Osteocyte (in vitro differentiated cells): ENCODE measurements around the gene PPP6R2. TPM values are rescaled to one million over a fixed set of nuclear protein-coding genes. Genes with fewer than 3 reads are reported as not detected.

Experiments used
- DNase-seq: peaks from one replicate; pipeline ENCODE4 v3.0.0; 2021; ENCODE audit warnings: mixed read lengths; ENCODE audit not compliant: unreplicated experiment; ENCODE audit errors: extremely low spot score
- H3K27ac Mint-ChIP-seq: one replicate; pipeline ENCODE4 v1.8.0; 2021; ENCODE audit warnings: mild to moderate bottlenecking, mixed read lengths; ENCODE audit not compliant: unreplicated experiment
- H3K27me3 Mint-ChIP-seq: one replicate; pipeline ENCODE4 v1.8.0; 2021; ENCODE audit warnings: mixed read lengths; ENCODE audit not compliant: unreplicated experiment
- H3K36me3 Mint-ChIP-seq: one replicate; pipeline ENCODE4 v1.8.0; 2021; ENCODE audit warnings: mixed read lengths; ENCODE audit not compliant: unreplicated experiment
- H3K4me1 Mint-ChIP-seq: one replicate; pipeline ENCODE4 v1.8.0; 2021; ENCODE audit warnings: mixed read lengths; ENCODE audit not compliant: unreplicated experiment
- H3K4me3 Mint-ChIP-seq: one replicate; pipeline ENCODE4 v1.8.0; 2021; ENCODE audit warnings: mild to moderate bottlenecking, moderate library complexity, mixed read lengths; ENCODE audit not compliant: unreplicated experiment
- H3K9me3 Mint-ChIP-seq: one replicate; pipeline ENCODE4 v1.8.0; 2021; ENCODE audit warnings: mixed read lengths; ENCODE audit not compliant: unreplicated experiment
- total RNA-seq: library from RNA; stranded (reverse); gene quantifications from 2 replicates; pipeline ENCODE4 v1.2.1, GENCODE V29; 2021
- TF ChIP-seq, protein P1 (sequence below): fragments of 200-600 bp; sonication (generic); IDR thresholded peaks from 2 replicates; pipeline ENCODE4 v1.5.0; 2021; ENCODE audit warnings: antibody characterized with exemption, mild to moderate bottlenecking, moderate library complexity

PPP6R2 gene
- total RNA-seq, 1 donor from 2014 or later = 62.6 TPM

- H3K27ac Mint-ChIP-seq = no peak overlapping the region
- peaks cover 8% of the 10 kb centered on the region for H3K4me1 Mint-ChIP-seq
- no peak overlapping the region for H3K4me3 Mint-ChIP-seq
- TF ChIP-seq, protein P1, sequence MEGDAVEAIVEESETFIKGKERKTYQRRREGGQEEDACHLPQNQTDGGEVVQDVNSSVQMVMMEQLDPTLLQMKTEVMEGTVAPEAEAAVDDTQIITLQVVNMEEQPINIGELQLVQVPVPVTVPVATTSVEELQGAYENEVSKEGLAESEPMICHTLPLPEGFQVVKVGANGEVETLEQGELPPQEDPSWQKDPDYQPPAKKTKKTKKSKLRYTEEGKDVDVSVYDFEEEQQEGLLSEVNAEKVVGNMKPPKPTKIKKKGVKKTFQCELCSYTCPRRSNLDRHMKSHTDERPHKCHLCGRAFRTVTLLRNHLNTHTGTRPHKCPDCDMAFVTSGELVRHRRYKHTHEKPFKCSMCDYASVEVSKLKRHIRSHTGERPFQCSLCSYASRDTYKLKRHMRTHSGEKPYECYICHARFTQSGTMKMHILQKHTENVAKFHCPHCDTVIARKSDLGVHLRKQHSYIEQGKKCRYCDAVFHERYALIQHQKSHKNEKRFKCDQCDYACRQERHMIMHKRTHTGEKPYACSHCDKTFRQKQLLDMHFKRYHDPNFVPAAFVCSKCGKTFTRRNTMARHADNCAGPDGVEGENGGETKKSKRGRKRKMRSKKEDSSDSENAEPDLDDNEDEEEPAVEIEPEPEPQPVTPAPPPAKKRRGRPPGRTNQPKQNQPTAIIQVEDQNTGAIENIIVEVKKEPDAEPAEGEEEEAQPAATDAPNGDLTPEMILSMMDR = no peak
- peaks cover 2% of the 10 kb centered on the region for H3K36me3 Mint-ChIP-seq
- DNase-seq = no peak
- no peaks in the 10 kb centered on the region for H3K9me3 Mint-ChIP-seq
- peaks cover 9% of the 10 kb centered on the region for H3K27me3 Mint-ChIP-seq
These were observed 136.6 kb downstream of the PPP6R2 start for GRCh38 chr22:50479721-50480120.

DNA sequence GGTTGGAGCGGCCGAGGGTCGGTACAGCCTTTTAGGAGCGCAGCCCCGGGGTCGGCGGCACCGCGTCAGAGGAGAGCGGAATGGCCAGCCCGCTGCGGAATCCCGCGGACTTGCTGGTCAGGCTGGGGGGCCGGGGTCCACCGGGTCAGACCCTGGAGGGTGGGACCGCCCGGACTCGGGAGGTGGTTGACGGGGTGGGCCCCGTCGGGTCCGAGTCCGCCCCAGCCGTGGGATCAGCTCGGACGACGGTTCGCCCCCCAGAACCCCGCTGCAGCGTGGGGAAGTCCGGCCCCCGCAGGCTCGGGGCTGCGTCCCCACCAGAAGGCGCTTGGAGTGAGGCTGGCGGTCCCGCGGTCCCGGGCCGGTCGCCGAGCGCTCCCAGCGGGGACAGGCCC, 137.9 kb downstream of the PPP6R2 start:
- no peaks in the 10 kb centered on the region for H3K9me3 Mint-ChIP-seq
- H3K4me3 Mint-ChIP-seq = peak overlapping the region; percentile 66
- H3K4me1 Mint-ChIP-seq = peaks cover 4% of the 10 kb centered on the region
- H3K36me3 Mint-ChIP-seq = peaks cover 2% of the 10 kb centered on the region
- TF ChIP-seq, protein P1 = no peak
- peaks cover 9% of the 10 kb centered on the region for H3K27me3 Mint-ChIP-seq
- DNase-seq = no peak
- no peak overlapping the region for H3K27ac Mint-ChIP-seq

DNA sequence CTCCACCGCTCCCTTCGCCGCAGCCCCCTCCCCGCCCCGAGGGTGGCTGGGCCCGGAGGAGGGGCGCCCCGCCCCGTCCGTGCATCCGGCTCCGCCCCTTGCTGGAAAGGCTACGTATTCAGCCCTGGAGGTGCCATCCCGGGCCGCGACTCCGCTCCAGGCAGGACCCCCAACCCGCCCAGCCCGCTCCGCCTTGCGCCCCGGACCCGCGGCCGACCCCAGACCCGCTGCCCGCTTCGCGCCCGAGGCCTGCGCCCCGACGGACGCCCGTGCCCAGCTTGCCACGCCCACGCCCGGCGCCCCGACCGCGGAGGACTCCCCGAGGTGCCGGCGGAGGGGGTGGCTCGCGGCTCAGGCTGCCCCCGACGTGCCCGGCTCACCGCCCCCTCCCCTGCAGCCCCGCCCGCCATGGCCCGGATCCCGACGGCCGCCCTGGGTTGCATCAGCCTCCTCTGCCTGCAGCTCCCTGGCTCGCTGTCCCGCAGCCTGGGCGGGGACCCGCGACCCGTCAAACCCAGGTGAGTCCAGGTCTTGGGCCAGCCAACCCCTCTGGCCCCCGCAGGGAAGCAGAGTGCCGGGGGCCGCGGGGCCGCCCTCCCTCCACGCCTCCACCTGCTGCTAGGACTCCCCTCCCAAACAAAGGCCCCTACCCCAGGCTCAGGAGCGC, 138.4 kb downstream of the PPP6R2 start, which contains the start of gene ADM2:
TSS of gene ADM2 (plus strand) at position 104 of the 667 bp plus-strand sequence. CDS start at position 409, 305 bp downstream.
- Mint-ChIP-seq H3K27ac (peak within 1 kb of the TSS; percentile 27), H3K9me3 (no peaks in the 10 kb centered on the region), H3K36me3 (peaks cover 2% of the 10 kb centered on the region), H3K4me1 (peaks cover 9% of the 10 kb centered on the region), H3K27me3 (peaks cover 9% of the 10 kb centered on the region), H3K4me3 (peak within 1 kb of the TSS; percentile 78)
- TF ChIP-seq, protein P1 = no peak
- DNase-seq = no peak

DNA sequence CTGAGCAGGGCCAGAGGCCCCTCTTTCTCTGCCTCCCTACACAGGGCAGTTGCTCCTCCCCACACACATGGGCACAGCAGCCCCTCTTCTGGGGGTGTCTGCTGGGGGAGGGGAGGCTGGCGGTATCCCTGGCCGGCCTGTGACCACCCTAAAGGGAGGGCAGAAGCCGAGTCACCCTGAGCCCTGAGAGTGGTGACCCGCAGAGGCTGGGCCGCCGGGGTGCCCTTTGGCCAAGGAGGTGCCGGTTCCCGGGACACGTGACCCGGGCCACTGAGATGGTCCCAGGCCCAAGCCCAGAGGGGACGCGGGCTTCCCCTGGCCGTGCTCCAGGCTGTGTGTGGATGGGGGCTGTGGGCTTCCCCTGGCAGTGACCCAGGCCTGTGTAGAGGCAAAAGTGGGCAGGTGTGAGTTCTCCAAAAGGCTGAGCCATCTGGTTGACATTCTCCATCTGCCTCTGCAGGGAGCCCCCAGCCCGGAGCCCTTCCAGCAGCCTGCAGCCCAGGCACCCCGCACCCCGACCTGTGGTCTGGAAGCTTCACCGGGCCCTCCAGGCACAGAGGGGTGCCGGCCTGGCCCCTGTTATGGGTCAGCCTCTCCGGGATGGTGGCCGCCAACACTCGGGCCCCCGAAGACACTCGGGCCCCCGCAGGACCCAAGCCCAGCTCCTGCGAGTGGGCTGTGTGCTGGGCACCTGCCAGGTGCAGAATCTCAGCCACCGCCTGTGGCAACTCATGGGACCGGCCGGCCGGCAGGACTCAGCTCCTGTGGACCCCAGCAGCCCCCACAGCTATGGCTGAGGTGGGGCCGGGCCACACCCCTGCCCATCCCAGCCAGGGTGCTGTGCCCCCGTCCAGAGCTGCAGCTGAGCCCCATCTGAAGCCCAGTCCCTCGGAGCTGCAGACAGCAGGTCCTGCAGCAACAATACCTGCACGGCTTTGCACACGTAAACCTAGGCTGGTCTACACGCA, 139.3 kb downstream of the PPP6R2 start:
- no peaks in the 10 kb centered on the region for H3K9me3 Mint-ChIP-seq
- DNase-seq = no peak
- H3K27me3 Mint-ChIP-seq = peaks cover 9% of the 10 kb centered on the region
- H3K4me3 Mint-ChIP-seq = peak overlapping the region; percentile 78
- TF ChIP-seq, protein P1 = no peak
- H3K36me3 Mint-ChIP-seq = peaks cover 2% of the 10 kb centered on the region
- peaks cover 12% of the 10 kb centered on the region for H3K4me1 Mint-ChIP-seq
- no peak overlapping the region for H3K27ac Mint-ChIP-seq

GRCh38 chr22:50483106-50483505, 140.0 kb downstream of the PPP6R2 start:
- DNase-seq = no peak
- no peaks in the 10 kb centered on the region for H3K9me3 Mint-ChIP-seq
- peaks cover 9% of the 10 kb centered on the region for H3K27me3 Mint-ChIP-seq
- peaks cover 2% of the 10 kb centered on the region for H3K36me3 Mint-ChIP-seq
- TF ChIP-seq, protein P1 = no peak
- peak overlapping the region; percentile 6 for H3K4me3 Mint-ChIP-seq
- H3K4me1 Mint-ChIP-seq = peaks cover 12% of the 10 kb centered on the region
- no peak overlapping the region for H3K27ac Mint-ChIP-seq
